ENCODE measurements around the gene LCE2C. TPM values are rescaled to one million over a fixed set of nuclear protein-coding genes. Genes with fewer than 3 reads are reported as not detected.
"Not testable (repeated sequence)": the region's sequence is repeated elsewhere in the genome, so short reads cannot be mapped to it uniquely, and the experiment has no call there.

Gene LCE2C
- not detected for total RNA-seq
- long read RNA-seq, result 0 reads

- intact Hi-C loops (cut with DNase I); DNase-seq; ATAC-seq: not testable (repeated sequence)
These were observed at the start of gene LCE2C for GRCh38 chr1:152674983-152675382. TSS of gene LCE2C (plus strand) at chr1:152675279. CDS start at chr1:152676016, 737 bp downstream.

GRCh38 chr1:152626744-152627143, 48.3 kb upstream of the LCE2C start:
- ATAC-seq (no peak), DNase-seq (no peak)
- intact Hi-C loops (cut with DNase I), result no loop called here

GRCh38 chr1:152630596-152630995, 44.5 kb upstream of the LCE2C start:
- ATAC-seq, result no peak
- no peak for DNase-seq
- intact Hi-C loops (cut with DNase I), result no loop called here

GRCh38 chr1:152640351-152640750, 34.7 kb upstream of the LCE2C start:
- ATAC-seq, result no peak
- no peak for DNase-seq
- intact Hi-C loops (cut with DNase I), result no loop called here

GRCh38 chr1:152643945-152644344, 31.1 kb upstream of the LCE2C start:
- DNase-seq, result no peak
- intact Hi-C loops (cut with DNase I), result no loop called here
- ATAC-seq, result no peak

GRCh38 chr1:152645146-152645545, 29.9 kb upstream of the LCE2C start:
- intact Hi-C loops (cut with DNase I), result no loop called here
- ATAC-seq (no peak), DNase-seq (no peak)

GRCh38 chr1:152646656-152647055, 28.4 kb upstream of the LCE2C start:
- ATAC-seq, result no peak
- no peak for DNase-seq
- intact Hi-C loops (cut with DNase I), result no loop called here

- ATAC-seq (no peak), DNase-seq (no peak)
- intact Hi-C loops (cut with DNase I), result no loop called here
These were observed 21.0 kb upstream of the LCE2C start for GRCh38 chr1:152654110-152654509.

- ATAC-seq, result no peak
- no peak for DNase-seq
- intact Hi-C loops (cut with DNase I), result no loop called here
These were observed 18.6 kb upstream of the LCE2C start for GRCh38 chr1:152656459-152656858.

- DNase-seq (no peak), ATAC-seq (no peak)
- intact Hi-C loops (cut with DNase I), result no loop called here
These were observed 17.4 kb upstream of the LCE2C start for GRCh38 chr1:152657677-152658076.

GRCh38 chr1:152658649-152659048, 16.4 kb upstream of the LCE2C start:
- ATAC-seq, result no peak
- intact Hi-C loops (cut with DNase I), result no loop called here
- no peak for DNase-seq

GRCh38 chr1:152663098-152663497, 12.0 kb upstream of the LCE2C start, which contains the start of gene LCE2D:
TSS of gene LCE2D (plus strand) at chr1:152663380. CDS start at chr1:152664106, 726 bp downstream.
- no peak for ATAC-seq
- intact Hi-C loops (cut with DNase I), result no loop called here
- no peak for DNase-seq

- DNase-seq; intact Hi-C loops (cut with DNase I); ATAC-seq: not testable (repeated sequence)
These were observed 8.9 kb upstream of the LCE2C start for GRCh38 chr1:152666171-152666570.

GRCh38 chr1:152667648-152668047, 7.4 kb upstream of the LCE2C start:
- intact Hi-C loops (cut with DNase I), result no loop called here

GRCh38 chr1:152673016-152673415, 2.1 kb upstream of the LCE2C start:
- ATAC-seq (no peak), DNase-seq (no peak)
- intact Hi-C loops (cut with DNase I), result no loop called here

More at GRCh38 chr1:152667648-152668047, 7.4 kb upstream of the LCE2C start:
- ATAC-seq (no peak), DNase-seq (no peak)

GRCh38 chr1:152679459-152679858, 4.4 kb downstream of the LCE2C start:
- intact Hi-C loops (cut with DNase I), result no loop called here
- no peak for DNase-seq
- no peak for ATAC-seq

GRCh38 chr1:152681616-152682015, 6.5 kb downstream of the LCE2C start:
- no peak for DNase-seq
- intact Hi-C loops (cut with DNase I), result no loop called here

GRCh38 chr1:152683846-152684245, 8.8 kb downstream of the LCE2C start:
- intact Hi-C loops (cut with DNase I), result no loop called here
- no peak for ATAC-seq
- DNase-seq, result no peak

More at GRCh38 chr1:152681616-152682015, 6.5 kb downstream of the LCE2C start:
- ATAC-seq, result no peak

GRCh38 chr1:152685823-152686222, 10.7 kb downstream of the LCE2C start, which contains the start of gene LCE2B:
TSS of gene LCE2B (plus strand) at chr1:152686123. CDS start at chr1:152686844, 721 bp downstream.
- intact Hi-C loops (cut with DNase I); DNase-seq; ATAC-seq: not testable (repeated sequence)

GRCh38 chr1:152697701-152698600, 22.9 kb downstream of the LCE2C start, which contains the start of gene LCE2A:
TSS of gene LCE2A (plus strand) at chr1:152698345. CDS start at chr1:152698902, 557 bp downstream.
- DNase-seq (no peak), ATAC-seq (no peak)
- intact Hi-C loops (cut with DNase I), result no loop called here

Measured in left cardiac atrium (tissue), 4 donors.